Neural progenitor cell (in vitro differentiated cells): ENCODE data around the gene ABL2. TPM values are rescaled to one million over a fixed set of nuclear protein-coding genes. Genes with fewer than 3 reads are reported as not detected.

Experiments used
- DNase-seq: peaks from one replicate; pipeline ENCODE4 v3.0.0-alpha.2; 2016; ENCODE audit warnings: low spot score
- H2AFZ ChIP-seq: fragments of 200-600 bp; sonication (generic); replicated peaks from 2 replicates; pipeline ENCODE4 v1.6.1; 2016; ENCODE audit warnings: antibody characterized with exemption
- H3F3A ChIP-seq: fragments of 200-600 bp; sonication (generic); 2 replicates; pipeline ENCODE4 v1.6.1; 2016; ENCODE audit warnings: antibody characterized with exemption, low read depth
- H3K27ac ChIP-seq: fragments of 200-600 bp; sonication (generic); 2 replicates; pipeline ENCODE4 v1.5.1; 2016; ENCODE audit warnings: mild to moderate bottlenecking
- H3K27me3 ChIP-seq: fragments of 200-600 bp; sonication (generic); 2 replicates; pipeline ENCODE4 v1.6.1; 2016; ENCODE audit warnings: mild to moderate bottlenecking, moderate library complexity
- H3K36me3 ChIP-seq: fragments of 200-600 bp; sonication (generic); 2 replicates; pipeline ENCODE4 v1.5.1; 2016
- H3K4me1 ChIP-seq: fragments of 200-600 bp; sonication (generic); 2 replicates; pipeline ENCODE4 v1.6.1; 2016; ENCODE audit warnings: mixed run types
- H3K4me2 ChIP-seq: fragments of 200-600 bp; sonication (generic); 2 replicates; pipeline ENCODE4 v1.6.1; 2016
- H3K4me3 ChIP-seq: fragments of 200-600 bp; sonication (generic); 2 replicates; pipeline ENCODE4 v1.5.1; 2016
- H3K79me2 ChIP-seq: fragments of 200-600 bp; sonication (generic); 2 replicates; pipeline ENCODE4 v1.6.1; 2016; ENCODE audit warnings: low read depth
- H3K9ac ChIP-seq: fragments of 200-600 bp; sonication (generic); 2 replicates; pipeline ENCODE4 v1.6.1; 2016
- H3K9me3 ChIP-seq: fragments of 200-600 bp; sonication (generic); 2 replicates; pipeline ENCODE4 v1.5.1; 2016; ENCODE audit warnings: low read depth
- H4K20me1 ChIP-seq: fragments of 200-600 bp; sonication (generic); 2 replicates; pipeline ENCODE4 v1.6.1; 2016; ENCODE audit warnings: low read depth
- H3K27ac Mint-ChIP-seq: 3 replicates; pipeline ENCODE4 v1.8.0; 2021; ENCODE audit warnings: mixed read lengths
- H3K27me3 Mint-ChIP-seq: 2 replicates; pipeline ENCODE4 v1.8.0; 2022; ENCODE audit warnings: low read depth, mild to moderate bottlenecking, inconsistent platforms, moderate library complexity, mixed read lengths; ENCODE audit not compliant: insufficient read depth
- H3K36me3 Mint-ChIP-seq: 3 replicates; pipeline ENCODE4 v1.8.0; 2021; ENCODE audit warnings: mixed read lengths
- H3K4me1 Mint-ChIP-seq: 3 replicates; pipeline ENCODE4 v1.8.0; 2021; ENCODE audit warnings: mixed read lengths
- H3K4me3 Mint-ChIP-seq: 3 replicates; pipeline ENCODE4 v1.8.0; 2021; ENCODE audit warnings: mild to moderate bottlenecking, moderate library complexity, mixed read lengths
- H3K9me3 Mint-ChIP-seq: 3 replicates; pipeline ENCODE4 v1.8.0; 2020; ENCODE audit warnings: mixed read lengths
- CTCF ChIP-seq: fragments of 200-600 bp; sonication (generic); IDR thresholded peaks from 2 replicates; pipeline ENCODE4 v1.5.1; 2017; ENCODE audit warnings: antibody characterized with exemption, mild to moderate bottlenecking
- EZH2 ChIP-seq: fragments of 200-600 bp; sonication (generic); IDR thresholded peaks from 2 replicates; pipeline ENCODE4 v1.6.1; 2017; ENCODE audit warnings: antibody characterized with exemption, mild to moderate bottlenecking, moderate library complexity
- EZH2phosphoT487 ChIP-seq: fragments of 200-600 bp; sonication (generic); IDR thresholded peaks from 2 replicates; pipeline ENCODE4 v1.6.1; 2017; ENCODE audit warnings: antibody characterized with exemption
- total RNA-seq: library from RNA; depleted of rRNA; stranded (reverse); fragments of >200 nt; gene quantifications from 2 replicates; pipeline ENCODE4 v1.2.3, GENCODE V29; 2015; ENCODE audit warnings: low replicate concordance

The ABL2 gene
- total RNA-seq, 1 donor from 2014 or later, result 17.9 TPM

GRCh38 chr1:179129702-179130473, 99.6 kb downstream of the ABL2 start:
- Mint-ChIP-seq H3K36me3 (peaks cover 9% of the 10 kb centered on the region), H3K4me3 (no peak overlapping the region), H3K27me3 (no peaks in the 10 kb centered on the region), H3K4me1 (no peaks in the 10 kb centered on the region), H3K9me3 (peaks cover 6% of the 10 kb centered on the region), H3K27ac (no peak overlapping the region)
- no peak for DNase-seq
- TF ChIP-seq EZH2 (no peak), CTCF (no peak), EZH2phosphoT487 (no peak)
- Histone ChIP-seq H3K9me3 (no peaks in the 10 kb centered on the region), H3K27me3 (no peaks in the 10 kb centered on the region), H2AFZ (no peak overlapping the region), H3K9ac (no peak overlapping the region), H4K20me1 (no peaks in the 10 kb centered on the region), H3K4me1 (no peaks in the 10 kb centered on the region), H3K4me2 (no peak overlapping the region), H3K79me2 (no peaks in the 10 kb centered on the region), H3K36me3 (no peaks in the 10 kb centered on the region), H3K4me3 (no peak overlapping the region), H3K27ac (no peak overlapping the region), H3F3A (no peaks in the 10 kb centered on the region)

- no peak overlapping the region for H3K4me2 ChIP-seq
- no peak overlapping the region for H3K4me3 Mint-ChIP-seq
- H2AFZ ChIP-seq, result no peak overlapping the region
- no peak for DNase-seq
- H3K9me3 Mint-ChIP-seq, result no peaks in the 10 kb centered on the region
- H3K79me2 ChIP-seq, result no peaks in the 10 kb centered on the region
- no peaks in the 10 kb centered on the region for H3K36me3 ChIP-seq
- H3K27ac ChIP-seq, result no peak overlapping the region
- TF ChIP-seq EZH2, result no peak
- no peak for TF ChIP-seq EZH2phosphoT487
- TF ChIP-seq CTCF, result no peak
- no peaks in the 10 kb centered on the region for H3F3A ChIP-seq
- H3K4me3 ChIP-seq, result no peak overlapping the region
- H3K9me3 ChIP-seq, result no peaks in the 10 kb centered on the region
- no peaks in the 10 kb centered on the region for H3K4me1 Mint-ChIP-seq
- H3K36me3 Mint-ChIP-seq, result peaks cover 11% of the 10 kb centered on the region
- no peaks in the 10 kb centered on the region for H4K20me1 ChIP-seq
- H3K27me3 Mint-ChIP-seq, result no peaks in the 10 kb centered on the region
- H3K4me1 ChIP-seq, result no peaks in the 10 kb centered on the region
- no peak overlapping the region for H3K27ac Mint-ChIP-seq
- no peak overlapping the region for H3K9ac ChIP-seq
- no peaks in the 10 kb centered on the region for H3K27me3 ChIP-seq
Measured at GRCh38 chr1:179128520-179128919, 101.0 kb downstream of the ABL2 start.

- H3K79me2 ChIP-seq, result no peaks in the 10 kb centered on the region
- H3K9ac ChIP-seq, result no peak overlapping the region
Measured at GRCh38 chr1:179127163-179127895, 102.1 kb downstream of the ABL2 start.

More at GRCh38 chr1:179127163-179127895, 102.1 kb downstream of the ABL2 start:
- Histone ChIP-seq H2AFZ (no peak overlapping the region), H3F3A (no peaks in the 10 kb centered on the region), H3K4me1 (no peaks in the 10 kb centered on the region), H3K4me2 (no peak overlapping the region), H3K9me3 (no peaks in the 10 kb centered on the region), H3K36me3 (no peaks in the 10 kb centered on the region), H3K27ac (no peak overlapping the region), H4K20me1 (no peaks in the 10 kb centered on the region), H3K27me3 (no peaks in the 10 kb centered on the region), H3K4me3 (no peak overlapping the region)
- H3K9me3 Mint-ChIP-seq, result no peaks in the 10 kb centered on the region
- no peak for DNase-seq
- H3K27ac Mint-ChIP-seq, result no peak overlapping the region
- no peaks in the 10 kb centered on the region for H3K4me1 Mint-ChIP-seq
- no peaks in the 10 kb centered on the region for H3K27me3 Mint-ChIP-seq
- H3K4me3 Mint-ChIP-seq, result no peak overlapping the region
- H3K36me3 Mint-ChIP-seq, result peaks cover 11% of the 10 kb centered on the region
- TF ChIP-seq EZH2phosphoT487, result no peak
- TF ChIP-seq EZH2, result no peak
- TF ChIP-seq CTCF, result no peak
